Urinary bladder (tissue), 4 donors: ENCODE data around the gene CADPS. TPM values are rescaled to one million over a fixed set of nuclear protein-coding genes. Genes with fewer than 3 reads are reported as not detected.

ENCODE experiments used
- DNase-seq: peaks from one replicate; pipeline ENCODE4 v3.0.0-alpha.2; 2015; ENCODE audit errors: extremely low spot score
- H3K27ac ChIP-seq: one replicate; pipeline ENCODE4 v1.5.1; 2013; ENCODE audit warnings: low read depth, mild to moderate bottlenecking, moderate library complexity
- H3K36me3 ChIP-seq: one replicate; pipeline ENCODE4 v1.6.1; 2013; ENCODE audit warnings: mild to moderate bottlenecking, moderate library complexity; ENCODE audit not compliant: insufficient read depth
- H3K4me1 ChIP-seq: one replicate; pipeline ENCODE4 v1.6.1; 2013; ENCODE audit warnings: mild to moderate bottlenecking, moderate library complexity; ENCODE audit not compliant: insufficient read depth
- H3K4me3 ChIP-seq: one replicate; pipeline ENCODE4 v1.5.1; 2013; ENCODE audit warnings: low read depth, low read length
- WGBS: extraction: QIAGEN DNeasy Blood & Tissue Kit; methylation state at CpG from one replicate; pipeline ENCODE4 v1.1.7; 2013; 5-methylcytosine and 5-hydroxymethylcytosine counted together
- polyA plus RNA-seq: library from polyadenylated mRNA; stranded (reverse); fragments of 200-250 nt; gene quantifications from one replicate; pipeline ENCODE4 v1.2.3, GENCODE V29; 2013
- total RNA-seq: library from RNA; depleted of rRNA; stranded (reverse); fragments of >200 nt; gene quantifications from one replicate; pipeline ENCODE4 v1.2.3, GENCODE V29; 2014
- donor health status: healthy with polysubstance abuse.
- donor health status: healthy.

CADPS gene
- total and polyA plus RNA-seq, 2 donors: 1.4 to 19.2 TPM

GRCh38 chr3:62392626-62393292, 482.5 kb downstream of the CADPS start:
- 48% methylated on average over 5 of the region's 5 CpGs for WGBS

GRCh38 chr3:62387251-62387650, 488.0 kb downstream of the CADPS start:
- no peak for DNase-seq
- Histone ChIP-seq H3K27ac (no peak overlapping the region), H3K4me3 (no peak overlapping the region), H3K36me3 (no peaks in the 10 kb centered on the region), H3K4me1 (no peaks in the 10 kb centered on the region)
- WGBS: 81% methylated on average over 3 of the region's 3 CpGs

More at GRCh38 chr3:62392626-62393292, 482.5 kb downstream of the CADPS start:
- H3K4me3 ChIP-seq: no peak overlapping the region
- H3K4me1 ChIP-seq: no peaks in the 10 kb centered on the region
- no peak overlapping the region for H3K27ac ChIP-seq
- DNase-seq: no peak
- no peaks in the 10 kb centered on the region for H3K36me3 ChIP-seq

- Histone ChIP-seq H3K27ac (no peak overlapping the region), H3K4me1 (peaks cover 2% of the 10 kb centered on the region), H3K4me3 (no peak overlapping the region), H3K36me3 (no peaks in the 10 kb centered on the region)
- DNase-seq: no peak
- 3% methylated on average over 21 of the region's 21 CpGs for WGBS
Observed at GRCh38 chr3:62379321-62379798, 495.9 kb downstream of the CADPS start.

DNA sequence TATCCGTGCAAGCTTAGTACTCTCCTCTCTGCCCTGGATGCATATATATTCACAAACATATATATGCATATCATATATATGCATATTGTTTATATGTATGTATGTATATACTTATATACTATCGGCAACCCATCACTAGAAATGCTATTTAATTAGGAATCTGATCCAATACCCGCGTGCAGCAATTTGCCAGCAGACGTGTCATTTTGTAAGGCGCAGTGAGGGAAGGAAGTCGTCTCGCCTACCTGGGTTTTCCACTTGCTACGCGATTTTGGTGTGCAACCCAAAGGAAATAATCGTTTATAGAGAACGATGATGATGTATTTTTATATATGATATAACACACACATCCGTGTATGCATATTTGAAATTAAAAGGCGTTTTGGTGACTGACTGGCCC, 496.3 kb downstream of the CADPS start:
- no peaks in the 10 kb centered on the region for H3K36me3 ChIP-seq
- H3K27ac ChIP-seq: no peak overlapping the region
- H3K4me1 ChIP-seq: peaks cover 2% of the 10 kb centered on the region
- DNase-seq: no peak
- no peak overlapping the region for H3K4me3 ChIP-seq
- WGBS: 3% methylated on average over 14 of the region's 14 CpGs

DNA sequence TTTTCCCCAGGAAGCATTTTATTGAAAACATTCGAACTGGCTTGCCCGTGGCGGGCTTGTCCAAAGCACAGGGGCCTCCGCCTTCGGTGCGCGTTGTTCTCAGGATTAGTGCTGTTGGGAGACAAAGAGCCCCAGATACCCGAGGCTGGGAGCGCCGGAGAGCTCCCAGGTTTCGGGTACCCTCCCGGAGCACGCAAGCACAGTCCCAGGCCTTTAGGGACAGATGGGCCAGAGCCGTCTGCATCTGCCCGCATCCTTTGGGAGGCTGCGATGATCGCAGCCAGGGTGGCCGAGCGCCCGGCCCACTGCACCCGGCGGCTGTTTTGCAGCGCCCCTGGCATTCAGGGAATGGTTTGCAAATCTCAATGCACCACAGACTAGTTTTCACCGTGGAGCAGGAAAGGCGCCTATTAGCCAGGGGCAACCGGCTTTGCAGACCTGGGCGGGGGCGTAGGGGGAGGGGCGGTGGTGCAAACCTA, 496.9 kb downstream of the CADPS start:
- no peak overlapping the region for H3K27ac ChIP-seq
- H3K4me3 ChIP-seq: no peak overlapping the region
- DNase-seq: no peak
- WGBS: 2% methylated on average over 29 of the region's 29 CpGs
- H3K4me1 ChIP-seq: peaks cover 2% of the 10 kb centered on the region
- no peaks in the 10 kb centered on the region for H3K36me3 ChIP-seq

- no peaks in the 10 kb centered on the region for H3K36me3 ChIP-seq
- no peak overlapping the region for H3K27ac ChIP-seq
- no peak overlapping the region for H3K4me3 ChIP-seq
- peaks cover 2% of the 10 kb centered on the region for H3K4me1 ChIP-seq
- 17% methylated on average over 65 of the region's 65 CpGs for WGBS
- DNase-seq: no peak
Observed at GRCh38 chr3:62376906-62377877, 498.0 kb downstream of the CADPS start.

DNA sequence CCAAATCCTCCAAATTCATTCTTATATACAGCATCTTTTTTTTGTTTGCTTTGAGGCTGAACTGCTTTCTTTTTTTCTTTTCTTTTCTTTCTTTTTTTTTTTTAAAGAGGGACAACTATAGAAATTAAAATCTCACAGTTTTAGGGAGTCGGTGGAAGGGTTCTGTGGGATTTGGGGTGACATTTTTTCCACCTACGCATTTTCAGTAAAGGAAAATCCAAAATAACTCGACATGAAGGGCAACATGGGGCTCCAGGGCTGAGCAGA, 498.8 kb downstream of the CADPS start:
- H3K4me1 ChIP-seq: peaks cover 2% of the 10 kb centered on the region
- H3K4me3 ChIP-seq: no peak overlapping the region
- no peak overlapping the region for H3K27ac ChIP-seq
- no peak for DNase-seq
- WGBS: 44% methylated on average over 3 of the region's 3 CpGs
- H3K36me3 ChIP-seq: no peaks in the 10 kb centered on the region

GRCh38 chr3:62375655-62376453, 499.4 kb downstream of the CADPS start:
- H3K4me1 ChIP-seq: peaks cover 2% of the 10 kb centered on the region
- no peak for DNase-seq
- 18% methylated on average over 14 of the region's 14 CpGs for WGBS
- H3K27ac ChIP-seq: no peak overlapping the region
- no peak overlapping the region for H3K4me3 ChIP-seq
- no peaks in the 10 kb centered on the region for H3K36me3 ChIP-seq

DNA sequence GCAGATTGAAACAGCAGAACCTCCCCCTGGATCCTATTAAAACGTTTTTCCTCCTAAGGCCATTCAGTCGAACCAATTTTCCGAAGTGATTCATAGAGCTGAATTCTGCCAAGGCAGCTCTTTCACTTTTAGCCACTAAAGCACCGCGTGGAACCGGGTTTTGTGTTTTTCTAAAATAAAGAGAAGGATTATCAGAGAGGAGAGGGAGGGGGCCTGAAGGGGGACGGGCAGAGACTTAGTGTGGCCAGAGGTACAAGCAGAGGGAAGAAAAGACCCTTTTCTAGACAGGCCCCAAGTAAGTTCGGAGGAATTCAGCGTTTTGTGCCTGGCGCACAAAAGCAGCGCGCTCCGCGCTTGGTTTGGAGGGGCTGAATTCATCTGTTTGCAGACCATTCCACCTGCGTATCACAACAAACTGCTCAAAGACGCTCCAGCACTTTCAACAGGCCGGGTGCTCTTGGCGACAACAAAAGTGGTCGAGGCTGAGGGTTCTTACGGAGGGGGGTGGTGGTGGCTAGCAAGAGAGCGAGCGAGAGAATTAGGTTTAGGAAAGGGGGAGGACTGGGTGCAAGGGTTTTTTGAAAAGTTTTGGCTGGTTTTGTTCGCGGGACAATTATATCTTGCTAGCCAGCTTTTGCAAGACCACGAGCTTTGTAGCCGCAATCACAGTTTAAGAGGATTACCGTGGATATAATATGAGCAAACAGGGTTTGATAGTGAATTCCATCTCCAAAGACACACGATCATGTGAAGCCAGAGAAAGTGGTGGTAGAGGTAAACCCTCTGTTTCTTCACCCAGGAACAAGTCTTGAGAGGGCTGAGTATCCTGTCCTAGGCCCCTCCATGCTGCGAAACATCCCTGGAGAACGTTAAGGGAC, 500.6 kb downstream of the CADPS start:
- no peak for DNase-seq
- no peaks in the 10 kb centered on the region for H3K36me3 ChIP-seq
- H3K4me3 ChIP-seq: peak overlapping the region; percentile 25
- H3K27ac ChIP-seq: no peak overlapping the region
- peaks cover 2% of the 10 kb centered on the region for H3K4me1 ChIP-seq
- 3% methylated on average over 30 of the region's 30 CpGs for WGBS

DNA sequence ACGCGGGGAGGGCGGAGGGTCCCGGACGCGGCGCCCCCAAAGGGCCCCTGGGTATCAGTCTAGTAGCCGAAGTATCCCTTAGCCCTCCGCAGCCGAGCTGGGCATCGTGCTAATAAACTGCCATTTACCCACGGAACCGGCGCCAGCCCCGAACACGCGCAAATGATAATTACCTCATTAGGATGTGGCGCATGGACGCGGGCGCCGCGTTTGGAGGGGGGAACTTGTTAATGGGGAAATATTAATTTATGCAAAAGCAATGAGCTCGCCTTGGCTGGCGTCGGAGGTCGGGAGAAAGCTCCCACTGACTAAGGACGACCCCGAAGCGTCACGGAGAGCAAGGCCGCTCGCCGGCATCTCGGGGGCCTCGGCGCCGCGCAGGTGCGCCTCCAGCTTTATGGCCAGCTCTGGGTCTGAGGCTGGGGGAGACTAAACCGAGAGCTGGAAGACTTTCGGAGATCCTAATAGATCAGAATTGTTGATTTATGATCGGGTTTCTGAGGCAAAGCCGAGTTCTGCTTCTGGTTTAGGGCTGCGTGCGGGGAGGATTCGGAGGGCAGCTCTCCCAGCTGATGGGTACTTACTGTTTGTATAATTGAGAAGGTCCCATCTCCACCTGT, 501.4 kb downstream of the CADPS start:
- Histone ChIP-seq H3K4me3 (peak overlapping the region; percentile 25), H3K4me1 (peaks cover 2% of the 10 kb centered on the region), H3K36me3 (no peaks in the 10 kb centered on the region), H3K27ac (no peak overlapping the region)
- 2% methylated on average over 47 of the region's 47 CpGs for WGBS
- DNase-seq: no peak

DNA sequence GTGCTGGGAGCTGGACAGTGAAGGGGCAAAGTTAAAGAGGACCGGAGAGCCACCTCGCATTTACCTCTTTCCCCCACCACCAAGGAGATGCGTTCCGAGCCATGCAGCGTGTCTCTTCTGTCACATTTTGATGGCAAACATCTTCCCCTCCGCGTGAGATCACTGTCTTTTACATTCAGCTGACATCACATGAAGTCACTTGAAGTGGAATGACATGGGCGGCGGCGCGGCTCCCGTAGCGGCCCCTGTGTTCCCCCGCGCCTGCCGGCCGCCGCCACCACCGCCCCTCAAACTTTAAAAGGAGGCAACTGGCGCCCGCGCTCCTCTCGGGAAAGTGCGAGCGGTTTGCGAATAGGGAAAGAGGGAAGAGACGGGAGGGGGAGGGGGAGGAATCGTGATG, 502.0 kb downstream of the CADPS start, which contains the start of gene FEZF2:
TSS of gene FEZF2 (minus strand) at position 336 of the 400 bp plus-strand sequence. CDS start 682 bp downstream, outside the sequence.
- 2% methylated on average over 28 of the region's 28 CpGs for WGBS
- H3K4me1 ChIP-seq: no peaks in the 10 kb centered on the region
- no peak for DNase-seq
- H3K36me3 ChIP-seq: no peaks in the 10 kb centered on the region
- peak within 1 kb of the TSS; percentile 25 for H3K4me3 ChIP-seq
- H3K27ac ChIP-seq: no peak within 1 kb of the TSS

GRCh38 chr3:62372621-62373041, 502.6 kb downstream of the CADPS start:
- Histone ChIP-seq H3K27ac (no peak overlapping the region), H3K4me3 (peak overlapping the region; percentile 5), H3K4me1 (no peaks in the 10 kb centered on the region), H3K36me3 (no peaks in the 10 kb centered on the region)
- 2% methylated on average over 30 of the region's 30 CpGs for WGBS
- DNase-seq: no peak
